Skeletal muscle satellite cell (primary cell): Measurements from ENCODE around the gene ATP2A3.

Experiments
- H3K27me3 ChIP-seq: 2 replicates; pipeline ENCODE4 v1.7.0; 2013; ENCODE audit warnings: low read length; ENCODE audit not compliant: control insufficient read depth, insufficient read depth
- H3K36me3 ChIP-seq: 2 replicates; pipeline ENCODE4 v1.7.0; 2013; ENCODE audit warnings: mild to moderate bottlenecking, control low read depth, low read length; ENCODE audit not compliant: insufficient read depth
- H3K4me1 ChIP-seq: 2 replicates; pipeline ENCODE4 v1.7.0; 2013; ENCODE audit warnings: low read length; ENCODE audit not compliant: control insufficient read depth, insufficient read depth
- H3K4me2 ChIP-seq: 2 replicates; pipeline ENCODE4 v1.7.0; 2013; ENCODE audit warnings: mild to moderate bottlenecking, low read length
- H3K4me3 ChIP-seq: 2 replicates; pipeline ENCODE4 v1.7.0; 2013; ENCODE audit warnings: low read length
- H3K9ac ChIP-seq: 2 replicates; pipeline ENCODE4 v1.7.0; 2013; ENCODE audit warnings: mild to moderate bottlenecking, low read depth, low read length, moderate library complexity
- H3K9me3 ChIP-seq: replicated peaks from 2 replicates; pipeline ENCODE4 v1.7.0; 2013; ENCODE audit warnings: mild to moderate bottlenecking, control low read depth, low read length

ATP2A3 gene

GRCh38 chr17:3911271-3912053, 52.8 kb downstream of the ATP2A3 start:
- no peak overlapping the region for H3K9ac ChIP-seq
- H3K4me3 ChIP-seq: no peak overlapping the region
- no peaks in the 10 kb centered on the region for H3K36me3 ChIP-seq
- no peak overlapping the region for H3K4me2 ChIP-seq
- H3K4me1 ChIP-seq: no peaks in the 10 kb centered on the region
- no peaks in the 10 kb centered on the region for H3K9me3 ChIP-seq
- H3K27me3 ChIP-seq: peaks cover 6% of the 10 kb centered on the region

GRCh38 chr17:3910420-3911270, 53.6 kb downstream of the ATP2A3 start:
- H3K4me2 ChIP-seq: no peak overlapping the region
- H3K9me3 ChIP-seq: no peaks in the 10 kb centered on the region
- H3K27me3 ChIP-seq: peaks cover 8% of the 10 kb centered on the region
- H3K4me1 ChIP-seq: no peaks in the 10 kb centered on the region
- H3K36me3 ChIP-seq: no peaks in the 10 kb centered on the region
- no peak overlapping the region for H3K9ac ChIP-seq
- no peak overlapping the region for H3K4me3 ChIP-seq

- Histone ChIP-seq H3K27me3 (peaks cover 8% of the 10 kb centered on the region), H3K9ac (no peak overlapping the region), H3K9me3 (no peaks in the 10 kb centered on the region), H3K4me1 (no peaks in the 10 kb centered on the region), H3K36me3 (no peaks in the 10 kb centered on the region), H3K4me3 (no peak overlapping the region), H3K4me2 (no peak overlapping the region)
Observed at GRCh38 chr17:3909257-3909656, 55.0 kb downstream of the ATP2A3 start.

GRCh38 chr17:3907483-3908216, 56.6 kb downstream of the ATP2A3 start:
- Histone ChIP-seq H3K36me3 (no peaks in the 10 kb centered on the region), H3K4me1 (no peaks in the 10 kb centered on the region), H3K9ac (no peak overlapping the region), H3K9me3 (no peaks in the 10 kb centered on the region), H3K4me3 (no peak overlapping the region), H3K27me3 (peaks cover 16% of the 10 kb centered on the region), H3K4me2 (no peak overlapping the region)

- H3K4me3 ChIP-seq: no peak overlapping the region
Observed at GRCh38 chr17:3906881-3907280, 57.4 kb downstream of the ATP2A3 start.

GRCh38 chr17:3905017-3905520, 59.2 kb downstream of the ATP2A3 start:
- no peak overlapping the region for H3K4me2 ChIP-seq
- H3K36me3 ChIP-seq: no peaks in the 10 kb centered on the region
- H3K4me3 ChIP-seq: no peak overlapping the region
- H3K9me3 ChIP-seq: no peaks in the 10 kb centered on the region
- H3K4me1 ChIP-seq: no peaks in the 10 kb centered on the region
- H3K9ac ChIP-seq: no peak overlapping the region
- H3K27me3 ChIP-seq: peaks cover 25% of the 10 kb centered on the region

More at GRCh38 chr17:3906881-3907280, 57.4 kb downstream of the ATP2A3 start:
- no peak overlapping the region for H3K9ac ChIP-seq
- H3K36me3 ChIP-seq: no peaks in the 10 kb centered on the region
- no peaks in the 10 kb centered on the region for H3K4me1 ChIP-seq
- H3K9me3 ChIP-seq: no peaks in the 10 kb centered on the region
- H3K4me2 ChIP-seq: no peak overlapping the region
- peaks cover 14% of the 10 kb centered on the region for H3K27me3 ChIP-seq

- no peaks in the 10 kb centered on the region for H3K9me3 ChIP-seq
- no peak overlapping the region for H3K4me2 ChIP-seq
- H3K36me3 ChIP-seq: no peaks in the 10 kb centered on the region
- H3K4me3 ChIP-seq: no peak overlapping the region
- no peaks in the 10 kb centered on the region for H3K4me1 ChIP-seq
- H3K9ac ChIP-seq: no peak overlapping the region
- H3K27me3 ChIP-seq: peaks cover 25% of the 10 kb centered on the region
Observed at GRCh38 chr17:3904501-3904900, 59.7 kb downstream of the ATP2A3 start.

- Histone ChIP-seq H3K9ac (no peak overlapping the region), H3K36me3 (no peaks in the 10 kb centered on the region), H3K4me2 (no peak overlapping the region), H3K27me3 (peaks cover 25% of the 10 kb centered on the region), H3K9me3 (no peaks in the 10 kb centered on the region), H3K4me3 (no peak overlapping the region), H3K4me1 (no peaks in the 10 kb centered on the region)
Observed at GRCh38 chr17:3903881-3904290, 60.4 kb downstream of the ATP2A3 start.

- no peaks in the 10 kb centered on the region for H3K9me3 ChIP-seq
- H3K9ac ChIP-seq: no peak overlapping the region
- H3K4me2 ChIP-seq: no peak overlapping the region
- no peaks in the 10 kb centered on the region for H3K4me1 ChIP-seq
- peaks cover 25% of the 10 kb centered on the region for H3K27me3 ChIP-seq
- no peaks in the 10 kb centered on the region for H3K36me3 ChIP-seq
- H3K4me3 ChIP-seq: no peak overlapping the region
Observed at GRCh38 chr17:3903051-3903825, 61.0 kb downstream of the ATP2A3 start.

GRCh38 chr17:3900646-3901045, 63.6 kb downstream of the ATP2A3 start:
- H3K9ac ChIP-seq: no peak overlapping the region
- no peaks in the 10 kb centered on the region for H3K9me3 ChIP-seq
- no peaks in the 10 kb centered on the region for H3K36me3 ChIP-seq
- no peak overlapping the region for H3K4me3 ChIP-seq
- no peak overlapping the region for H3K4me2 ChIP-seq
- peaks cover 20% of the 10 kb centered on the region for H3K27me3 ChIP-seq
- no peaks in the 10 kb centered on the region for H3K4me1 ChIP-seq
